Esophagus muscularis mucosa (tissue), 4 donors: ENCODE data around the gene ATP6V1F.

Experiments used
- EP300 ChIP-seq: sonication (generic); formaldehyde crosslinking; IDR thresholded peaks from one replicate; pipeline ENCODE4 v1.6.1; 2017; ENCODE audit warnings: antibody characterized with exemption
- POLR2A ChIP-seq: fragments of 450-650 bp; IDR thresholded peaks from one replicate; pipeline ENCODE4 v1.6.1; 2017; ENCODE audit warnings: antibody characterized with exemption, moderate library complexity, mild to moderate bottlenecking, low read depth
- TF ChIP-seq, protein P1 (sequence below), 3 experiments: fragments of 200-600 bp in 2 of 3; fragments of 450-650 bp in 1 of 3; sonication (generic) in 2 of 3; IDR thresholded peaks; one replicate each; pipeline ENCODE4 v1.5.1; 2017 to 2019; ENCODE audit warnings: antibody characterized with exemption in 3 of 3, mild to moderate bottlenecking in 2 of 3, moderate library complexity in 1 of 3

DNA sequence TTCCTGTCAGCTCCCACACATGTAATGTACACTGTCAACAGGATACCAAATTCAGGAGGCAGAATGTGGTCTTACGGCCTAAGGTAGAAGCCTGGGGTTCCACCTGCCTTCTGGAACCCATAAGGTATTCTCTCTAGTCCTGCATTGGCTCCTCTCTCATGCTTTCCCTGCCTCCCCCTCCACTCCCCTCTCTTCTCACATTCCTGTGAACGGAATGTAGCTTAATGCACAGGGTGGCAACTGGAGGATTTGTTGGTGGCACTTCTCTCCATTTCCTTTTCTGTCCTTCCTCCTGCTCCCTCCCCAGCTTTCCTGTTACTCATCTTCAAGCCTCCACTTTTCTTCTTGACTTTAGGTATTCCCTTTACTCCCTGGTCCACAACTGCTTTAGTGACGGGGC, 44.0 kb upstream of the ATP6V1F start:
- TF ChIP-seq, protein P1, sequence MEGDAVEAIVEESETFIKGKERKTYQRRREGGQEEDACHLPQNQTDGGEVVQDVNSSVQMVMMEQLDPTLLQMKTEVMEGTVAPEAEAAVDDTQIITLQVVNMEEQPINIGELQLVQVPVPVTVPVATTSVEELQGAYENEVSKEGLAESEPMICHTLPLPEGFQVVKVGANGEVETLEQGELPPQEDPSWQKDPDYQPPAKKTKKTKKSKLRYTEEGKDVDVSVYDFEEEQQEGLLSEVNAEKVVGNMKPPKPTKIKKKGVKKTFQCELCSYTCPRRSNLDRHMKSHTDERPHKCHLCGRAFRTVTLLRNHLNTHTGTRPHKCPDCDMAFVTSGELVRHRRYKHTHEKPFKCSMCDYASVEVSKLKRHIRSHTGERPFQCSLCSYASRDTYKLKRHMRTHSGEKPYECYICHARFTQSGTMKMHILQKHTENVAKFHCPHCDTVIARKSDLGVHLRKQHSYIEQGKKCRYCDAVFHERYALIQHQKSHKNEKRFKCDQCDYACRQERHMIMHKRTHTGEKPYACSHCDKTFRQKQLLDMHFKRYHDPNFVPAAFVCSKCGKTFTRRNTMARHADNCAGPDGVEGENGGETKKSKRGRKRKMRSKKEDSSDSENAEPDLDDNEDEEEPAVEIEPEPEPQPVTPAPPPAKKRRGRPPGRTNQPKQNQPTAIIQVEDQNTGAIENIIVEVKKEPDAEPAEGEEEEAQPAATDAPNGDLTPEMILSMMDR (IDR thresholded peaks at IDR 0.05) = no peak
- TF ChIP-seq EP300 (no peak), POLR2A (no peak)
